ENCODE measurements around the gene LAMC2.

DNA sequence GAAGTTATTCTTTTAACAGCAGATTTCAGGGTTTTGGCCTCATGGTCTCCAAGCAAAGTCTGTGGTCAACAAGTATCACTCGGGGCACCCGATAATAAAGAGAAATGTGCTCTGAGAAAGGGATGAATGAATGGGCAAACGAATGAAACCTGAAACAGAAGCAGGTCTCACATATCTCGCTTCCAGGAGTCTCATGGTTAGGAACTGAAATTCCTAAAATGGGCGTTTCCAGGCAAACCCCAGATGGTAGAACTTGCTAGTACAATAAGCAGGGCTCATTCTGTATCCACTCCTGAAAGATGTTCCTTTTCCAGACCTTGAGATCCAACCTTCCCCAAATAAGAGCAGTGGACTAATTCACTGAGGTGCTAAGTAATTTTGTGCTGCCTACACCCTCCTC lies 87.2 kb downstream of the LAMC2 start:
- TF ChIP-seq, protein P1, sequence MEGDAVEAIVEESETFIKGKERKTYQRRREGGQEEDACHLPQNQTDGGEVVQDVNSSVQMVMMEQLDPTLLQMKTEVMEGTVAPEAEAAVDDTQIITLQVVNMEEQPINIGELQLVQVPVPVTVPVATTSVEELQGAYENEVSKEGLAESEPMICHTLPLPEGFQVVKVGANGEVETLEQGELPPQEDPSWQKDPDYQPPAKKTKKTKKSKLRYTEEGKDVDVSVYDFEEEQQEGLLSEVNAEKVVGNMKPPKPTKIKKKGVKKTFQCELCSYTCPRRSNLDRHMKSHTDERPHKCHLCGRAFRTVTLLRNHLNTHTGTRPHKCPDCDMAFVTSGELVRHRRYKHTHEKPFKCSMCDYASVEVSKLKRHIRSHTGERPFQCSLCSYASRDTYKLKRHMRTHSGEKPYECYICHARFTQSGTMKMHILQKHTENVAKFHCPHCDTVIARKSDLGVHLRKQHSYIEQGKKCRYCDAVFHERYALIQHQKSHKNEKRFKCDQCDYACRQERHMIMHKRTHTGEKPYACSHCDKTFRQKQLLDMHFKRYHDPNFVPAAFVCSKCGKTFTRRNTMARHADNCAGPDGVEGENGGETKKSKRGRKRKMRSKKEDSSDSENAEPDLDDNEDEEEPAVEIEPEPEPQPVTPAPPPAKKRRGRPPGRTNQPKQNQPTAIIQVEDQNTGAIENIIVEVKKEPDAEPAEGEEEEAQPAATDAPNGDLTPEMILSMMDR (IDR thresholded peaks at IDR 0.05) = no peak
- no peak for TF ChIP-seq POLR2AphosphoS5 (IDR thresholded peaks at IDR 0.05)

Measured in esophagus muscularis mucosa (tissue), 3 donors.